Left ventricle myocardium inferior (tissue), 1 donor: Measurements from ENCODE around the gene BARHL1. TPM values are rescaled to one million over a fixed set of nuclear protein-coding genes. Genes with fewer than 3 reads are reported as not detected.

ENCODE experiments used
- DNase-seq: peaks from one replicate; pipeline ENCODE4 v3.0.0-alpha.2; 2020
- H3K27ac ChIP-seq: fragments of 200-600 bp; replicated peaks from 2 replicates; pipeline ENCODE4 v1.8.0; 2021
- H3K27me3 ChIP-seq: fragments of 200-600 bp; 2 replicates; pipeline ENCODE4 v1.8.0; 2021; ENCODE audit warnings: low read depth
- H3K36me3 ChIP-seq: fragments of 200-600 bp; 2 replicates; pipeline ENCODE4 v1.8.0; 2021
- H3K4me1 ChIP-seq: fragments of 200-600 bp; 2 replicates; pipeline ENCODE4 v1.8.0; 2021
- H3K4me3 ChIP-seq: fragments of 200-600 bp; 2 replicates; pipeline ENCODE4 v1.8.0; 2021; ENCODE audit warnings: mild to moderate bottlenecking, moderate library complexity
- H3K9me3 ChIP-seq: fragments of 200-600 bp; replicated peaks from 2 replicates; pipeline ENCODE4 v1.8.0; 2021
- intact Hi-C: fragments of 100-400 bp; cut with micrococcal nuclease; formaldehyde crosslinking; loops from one replicate; pipeline ENCODE4 v1.11.0; 2022
- total RNA-seq: library from RNA; stranded (reverse); fragmentation: NEBNext Ultra II Directional; extraction: Animal tissue kit (Norgen Biotek cat#: 25700); gene quantifications from one replicate; pipeline ENCODE4 v1.2.1, GENCODE V29; 2021
- TF ChIP-seq, protein P1 (sequence below): fragments of 200-600 bp; IDR thresholded peaks from 2 replicates; pipeline ENCODE4 v1.8.0; 2021; ENCODE audit warnings: antibody characterized with exemption, mild to moderate bottlenecking, borderline replicate concordance
- donor health status: DM: no; HTN: yes; CAD: no; lungs with severe emphysema.

Gene BARHL1
- total RNA-seq, 1 donor from 2014 or later, result not detected

DNA sequence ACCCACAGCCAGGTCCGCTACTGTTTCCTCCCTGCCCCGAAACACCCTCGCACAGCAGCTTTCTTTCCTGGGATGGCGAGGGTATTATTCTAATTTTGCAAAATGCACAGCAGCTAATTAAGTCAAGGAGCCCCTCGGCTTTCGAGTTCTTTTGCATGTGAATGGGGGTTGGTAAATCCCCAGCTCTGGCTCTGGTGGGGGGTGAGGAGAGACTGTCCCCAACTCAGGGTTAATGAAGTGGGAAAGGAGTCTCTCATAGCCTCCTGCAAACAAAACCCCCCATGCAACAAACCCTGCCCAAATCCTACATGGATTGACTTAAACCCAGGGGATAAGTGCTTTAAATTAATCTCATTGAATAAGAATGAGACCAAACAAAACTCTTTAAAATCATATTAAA, 8.8 kb downstream of the BARHL1 start:
- Histone ChIP-seq H3K27me3 (peaks cover 66% of the 10 kb centered on the region), H3K9me3 (no peaks in the 10 kb centered on the region), H3K36me3 (peaks cover 20% of the 10 kb centered on the region), H3K4me3 (no peak overlapping the region), H3K4me1 (peaks cover 23% of the 10 kb centered on the region), H3K27ac (no peak overlapping the region)
- intact Hi-C loops, result no loop called here
- TF ChIP-seq, protein P1, sequence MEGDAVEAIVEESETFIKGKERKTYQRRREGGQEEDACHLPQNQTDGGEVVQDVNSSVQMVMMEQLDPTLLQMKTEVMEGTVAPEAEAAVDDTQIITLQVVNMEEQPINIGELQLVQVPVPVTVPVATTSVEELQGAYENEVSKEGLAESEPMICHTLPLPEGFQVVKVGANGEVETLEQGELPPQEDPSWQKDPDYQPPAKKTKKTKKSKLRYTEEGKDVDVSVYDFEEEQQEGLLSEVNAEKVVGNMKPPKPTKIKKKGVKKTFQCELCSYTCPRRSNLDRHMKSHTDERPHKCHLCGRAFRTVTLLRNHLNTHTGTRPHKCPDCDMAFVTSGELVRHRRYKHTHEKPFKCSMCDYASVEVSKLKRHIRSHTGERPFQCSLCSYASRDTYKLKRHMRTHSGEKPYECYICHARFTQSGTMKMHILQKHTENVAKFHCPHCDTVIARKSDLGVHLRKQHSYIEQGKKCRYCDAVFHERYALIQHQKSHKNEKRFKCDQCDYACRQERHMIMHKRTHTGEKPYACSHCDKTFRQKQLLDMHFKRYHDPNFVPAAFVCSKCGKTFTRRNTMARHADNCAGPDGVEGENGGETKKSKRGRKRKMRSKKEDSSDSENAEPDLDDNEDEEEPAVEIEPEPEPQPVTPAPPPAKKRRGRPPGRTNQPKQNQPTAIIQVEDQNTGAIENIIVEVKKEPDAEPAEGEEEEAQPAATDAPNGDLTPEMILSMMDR, result no peak
- DNase-seq, result no peak

DNA sequence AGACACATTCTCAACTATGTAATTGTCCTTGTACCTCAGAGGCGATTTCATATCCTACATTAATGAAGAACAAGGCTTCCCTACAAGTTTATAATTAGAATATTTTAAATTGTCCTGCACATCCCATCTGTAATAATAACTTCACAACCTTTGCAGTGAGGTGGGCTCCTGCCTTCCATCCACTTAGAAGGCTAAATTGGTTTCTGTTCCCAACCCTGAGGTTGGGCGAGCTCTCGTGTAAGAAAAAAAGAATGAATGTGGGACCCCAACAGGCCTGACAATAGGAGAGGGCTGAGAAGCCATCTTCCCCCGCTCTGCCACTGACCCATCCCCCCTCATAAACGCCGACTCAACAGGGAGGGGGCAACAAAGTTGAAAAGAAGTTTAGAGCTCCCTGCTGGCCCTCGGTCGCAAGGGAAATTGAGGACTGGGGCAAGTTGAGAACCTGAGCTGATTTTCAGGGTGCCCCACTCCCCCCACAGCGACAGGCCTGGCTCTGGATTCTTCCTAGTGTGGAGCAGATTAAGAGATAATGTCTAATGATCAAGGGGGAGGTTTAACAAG, 9.4 kb downstream of the BARHL1 start:
- no peak overlapping the region for H3K4me3 ChIP-seq
- no peak for DNase-seq
- peaks cover 28% of the 10 kb centered on the region for H3K4me1 ChIP-seq
- H3K9me3 ChIP-seq, result no peaks in the 10 kb centered on the region
- no peak overlapping the region for H3K27ac ChIP-seq
- peaks cover 61% of the 10 kb centered on the region for H3K27me3 ChIP-seq
- TF ChIP-seq, protein P1, result no peak
- H3K36me3 ChIP-seq, result peaks cover 26% of the 10 kb centered on the region
- intact Hi-C loops, result no loop called here

DNA sequence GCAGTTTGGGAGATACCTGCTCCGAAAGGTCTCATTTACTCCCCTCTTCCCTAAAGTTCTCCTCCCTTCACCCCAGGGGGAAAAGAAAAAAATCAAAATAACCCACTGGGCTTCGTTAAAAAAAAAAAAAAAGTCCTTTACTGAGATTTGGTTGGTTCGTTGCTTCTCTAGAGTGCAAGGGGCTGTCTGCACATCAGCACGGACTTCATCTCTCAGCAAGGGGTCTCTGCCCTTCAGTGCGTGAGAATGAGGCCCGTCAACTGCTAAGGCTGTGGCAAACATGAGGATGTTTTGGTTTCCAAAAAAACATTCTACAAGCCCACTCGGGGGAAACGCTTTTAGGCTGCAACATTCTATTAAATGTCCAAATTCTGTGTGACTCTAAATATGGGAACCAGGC, 10.0 kb downstream of the BARHL1 start:
- no peak for DNase-seq
- peaks cover 27% of the 10 kb centered on the region for H3K4me1 ChIP-seq
- no peak overlapping the region for H3K4me3 ChIP-seq
- TF ChIP-seq, protein P1, result no peak
- intact Hi-C loops, result no loop called here
- no peaks in the 10 kb centered on the region for H3K9me3 ChIP-seq
- H3K27me3 ChIP-seq, result peaks cover 54% of the 10 kb centered on the region
- H3K27ac ChIP-seq, result no peak overlapping the region
- peaks cover 30% of the 10 kb centered on the region for H3K36me3 ChIP-seq

DNA sequence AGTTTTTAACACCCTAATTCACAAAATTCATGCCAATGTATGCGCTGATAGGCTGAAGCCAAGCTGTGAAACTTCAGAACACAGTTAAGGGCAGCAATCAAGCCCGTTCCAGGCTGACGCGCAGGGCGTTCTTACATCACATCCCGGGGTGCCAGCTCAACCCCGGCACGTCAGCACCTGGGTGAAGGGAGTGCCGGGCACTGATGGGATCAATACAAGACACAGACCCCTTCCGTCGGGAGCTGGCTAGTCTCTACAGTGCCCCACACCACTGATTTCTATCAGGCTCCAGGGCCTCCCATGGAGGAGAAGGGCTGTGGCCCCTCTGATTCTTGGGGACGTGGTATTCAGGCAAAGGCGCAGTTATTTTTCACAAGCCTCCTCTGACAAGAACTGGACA, 12.0 kb downstream of the BARHL1 start:
- peaks cover 30% of the 10 kb centered on the region for H3K36me3 ChIP-seq
- no peak overlapping the region for H3K27ac ChIP-seq
- no peak overlapping the region for H3K4me3 ChIP-seq
- intact Hi-C loops, result no loop called here
- H3K9me3 ChIP-seq, result no peaks in the 10 kb centered on the region
- peaks cover 36% of the 10 kb centered on the region for H3K4me1 ChIP-seq
- TF ChIP-seq, protein P1, result no peak
- DNase-seq, result no peak
- peaks cover 35% of the 10 kb centered on the region for H3K27me3 ChIP-seq

DNA sequence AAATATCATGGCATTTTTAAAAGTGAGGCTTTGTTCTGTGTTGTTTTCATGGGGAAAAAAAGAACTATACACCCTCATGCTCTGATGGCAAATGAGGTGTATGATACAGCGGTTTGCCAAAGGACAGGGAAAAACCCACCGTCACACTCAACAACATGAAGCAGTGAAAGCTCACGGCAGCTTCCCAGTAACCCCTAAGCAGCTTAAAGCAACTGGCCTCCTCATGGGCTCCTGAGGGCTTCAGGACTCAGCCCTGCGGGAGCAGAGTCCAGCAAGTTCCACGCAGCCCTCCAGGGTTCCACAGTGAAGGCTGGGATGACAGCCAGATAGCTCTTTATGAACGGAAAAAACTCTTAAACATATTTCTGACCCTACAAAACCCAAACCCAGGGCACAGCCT, 12.9 kb downstream of the BARHL1 start:
- peaks cover 26% of the 10 kb centered on the region for H3K27me3 ChIP-seq
- H3K36me3 ChIP-seq, result peaks cover 36% of the 10 kb centered on the region

More for the DNA sequence above, 12.9 kb downstream of the BARHL1 start:
- Histone ChIP-seq H3K27ac (no peak overlapping the region), H3K4me1 (peaks cover 36% of the 10 kb centered on the region), H3K9me3 (no peaks in the 10 kb centered on the region), H3K4me3 (no peak overlapping the region)
- intact Hi-C loops, result no loop called here
- DNase-seq, result no peak
- TF ChIP-seq, protein P1, result no peak
